Frontal cortex (tissue), 4 donors: ENCODE data around the gene IRAK1. TPM values are rescaled to one million over a fixed set of nuclear protein-coding genes. Genes with fewer than 3 reads are reported as not detected.

Experiments
- DNase-seq, 2 donors: peaks; one replicate each; pipeline ENCODE4 v3.0.0; 2012; ENCODE audit warnings: low spot score in 2 of 2
- FAIRE-seq: peaks from 2 replicates; lab custom pipeline; 2012; peaks lifted over from hg19 to GRCh38; lab: Jason Lieb, UNC
- small RNA-seq: library from RNA; depleted of rRNA; stranded (forward); fragments of <200 nt; gene quantifications from one replicate; pipeline ENCODE3, GENCODE V24; 2014
- total RNA-seq: library from RNA; depleted of rRNA; stranded (reverse); fragments of >200 nt; gene quantifications from one replicate; pipeline ENCODE4 v1.2.3, GENCODE V29; 2014
- donor health status: control.
- donor health status: control.
- donor health status: control.

Gene IRAK1
- total RNA-seq, 1 donor from 2014 or later = 6.9 TPM

DNA sequence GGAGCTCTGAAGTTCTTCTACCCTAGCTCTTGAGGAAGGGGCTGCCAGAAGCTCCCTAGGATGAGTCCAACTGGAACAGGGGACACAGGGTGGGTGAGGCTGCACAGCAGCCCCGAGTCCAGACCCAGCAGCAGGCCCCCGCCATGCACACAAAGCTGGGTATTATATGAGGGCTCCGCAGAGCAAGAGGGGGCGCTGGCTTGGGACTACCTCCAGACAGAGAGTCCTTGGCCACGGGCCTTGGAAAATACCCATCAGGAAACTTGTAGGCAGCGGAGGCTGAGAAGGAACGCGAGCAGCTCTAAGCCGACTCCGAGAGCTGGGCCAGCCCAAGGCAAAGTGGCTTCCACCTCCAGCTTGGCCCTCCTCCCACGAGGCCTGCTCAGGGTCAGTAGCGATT lies 56.2 kb downstream of the IRAK1 start:
- FAIRE-seq (no peak), DNase-seq (no peak)

DNA sequence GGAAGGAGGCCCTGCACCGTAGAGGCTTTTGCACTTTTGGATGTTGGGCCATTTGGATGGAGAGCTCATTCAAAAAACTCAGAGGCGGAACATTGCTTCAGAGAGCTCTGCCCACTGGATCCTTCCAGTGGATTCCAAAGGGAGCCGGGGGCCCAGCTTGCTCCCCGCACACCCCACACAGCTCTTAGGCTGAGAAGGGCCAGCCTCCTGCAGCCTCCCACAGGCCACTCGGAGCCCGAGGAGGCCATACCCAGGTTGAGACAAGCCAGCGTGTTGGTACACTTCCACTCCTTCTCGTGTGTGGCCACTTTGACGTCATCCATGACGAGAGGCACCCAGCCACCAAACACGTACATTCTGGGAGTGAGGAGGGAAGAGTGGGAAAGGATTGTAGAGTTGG lies 58.4 kb downstream of the IRAK1 start:
- DNase-seq (no peak), FAIRE-seq (no peak)

DNA sequence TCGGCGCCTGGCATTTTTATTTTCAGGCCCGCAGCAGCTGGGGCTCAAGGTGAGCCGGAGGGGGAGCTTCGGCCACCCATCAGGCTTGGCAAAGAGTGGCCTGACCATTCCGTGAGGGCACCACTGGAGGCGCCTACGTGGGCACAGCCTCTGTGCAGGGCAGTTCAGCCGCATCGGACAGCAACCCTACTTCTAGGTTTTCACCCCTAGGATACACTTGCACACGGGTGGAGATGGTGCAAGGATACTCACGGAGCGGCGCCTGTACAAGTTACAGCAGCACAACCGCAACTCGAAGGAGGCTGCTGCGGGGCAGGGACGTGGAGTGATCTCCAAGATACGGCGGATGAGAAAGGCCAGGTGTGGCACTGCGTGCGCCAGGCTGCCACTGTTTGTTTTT lies 58.9 kb downstream of the IRAK1 start:
- no peak for FAIRE-seq

More for the DNA sequence above, 58.9 kb downstream of the IRAK1 start:
- no peak for DNase-seq

Small RNA genes within 50 kb of the gene (small RNA-seq; reads per million reads assigned to genes)
- not detected for gene MIR3202-1

Other genes with a start within 250 kb of the IRAK1 start
- gene SRPK3, start 238.9 kb downstream of the IRAK1 start, total RNA-seq = under 0.01 TPM
- gene IDH3G, start 225.5 kb downstream of the IRAK1 start, total RNA-seq = 49.7 TPM
- gene SSR4, start 225.2 kb downstream of the IRAK1 start, total RNA-seq = 84.4 TPM
- gene PDZD4, start 189.4 kb downstream of the IRAK1 start, total RNA-seq = 165 TPM
- gene L1CAM, start 133.7 kb downstream of the IRAK1 start, total RNA-seq = 101 TPM
- gene AVPR2, start 115.2 kb downstream of the IRAK1 start, total RNA-seq = not detected
- 5.7 TPM for gene ARHGAP4, start 93.6 kb downstream of the IRAK1 start, total RNA-seq
- gene NAA10, start 84.9 kb downstream of the IRAK1 start, total RNA-seq = 21.6 TPM
- 2.4 TPM for gene RENBP, start 75.3 kb downstream of the IRAK1 start, total RNA-seq
- 9.4 TPM for gene HCFC1, start 48.1 kb downstream of the IRAK1 start, total RNA-seq
- gene TMEM187, start 47.1 kb downstream of the IRAK1 start, total RNA-seq = 1.6 TPM
- gene MECP2, start 77.8 kb upstream of the IRAK1 start, total RNA-seq = 21.2 TPM
- not detected for gene OPN1LW, start 124.3 kb upstream of the IRAK1 start, total RNA-seq
- gene OPN1MW, start 162.7 kb upstream of the IRAK1 start, total RNA-seq = not detected
- gene OPN1MW2, start 199.9 kb upstream of the IRAK1 start, total RNA-seq = not detected
- gene OPN1MW3, start 237.7 kb upstream of the IRAK1 start, total RNA-seq = not detected